Mesothelial cell of epicardium (in vitro differentiated cells): ENCODE results near the gene MLEC. TPM values are rescaled to one million over a fixed set of nuclear protein-coding genes. Genes with fewer than 3 reads are reported as not detected.

ENCODE experiments used
- DNase-seq, 2 experiments: peaks; one replicate each; pipeline ENCODE4 v3.0.0; 2021; ENCODE audit warnings: low spot score in 2 of 2; ENCODE audit not compliant: unreplicated experiment in 2 of 2
- H3K27ac Mint-ChIP-seq: 2 replicates; pipeline ENCODE4 v1.8.0; 2021; ENCODE audit warnings: mixed read lengths
- H3K27me3 Mint-ChIP-seq: 2 replicates; pipeline ENCODE4 v1.8.0; 2021; ENCODE audit warnings: low read depth, mixed read lengths
- H3K36me3 Mint-ChIP-seq: 2 replicates; pipeline ENCODE4 v1.8.0; 2021; ENCODE audit warnings: mixed read lengths
- H3K4me1 Mint-ChIP-seq: 2 replicates; pipeline ENCODE4 v1.8.0; 2021; ENCODE audit warnings: mixed read lengths
- H3K4me3 Mint-ChIP-seq: 2 replicates; pipeline ENCODE4 v1.8.0; 2021; ENCODE audit warnings: mild to moderate bottlenecking, moderate library complexity, mixed read lengths
- H3K9me3 Mint-ChIP-seq: 2 replicates; pipeline ENCODE4 v1.8.0; 2021; ENCODE audit warnings: mixed read lengths
- CTCF ChIP-seq: fragments of 200-600 bp; sonication (generic); IDR thresholded peaks from one replicate; pipeline ENCODE4 v1.5.0; 2021; ENCODE audit warnings: antibody characterized with exemption; ENCODE audit not compliant: unreplicated experiment
- total RNA-seq: library from RNA; stranded (reverse); gene quantifications from 3 replicates; pipeline ENCODE4 v1.2.1, GENCODE V29; 2021

The MLEC gene
- total RNA-seq, 1 donor from 2014 or later, result 174 TPM

- Mint-ChIP-seq H3K27ac (no peak overlapping the region), H3K4me1 (peaks cover 3% of the 10 kb centered on the region), H3K36me3 (peaks cover 52% of the 10 kb centered on the region), H3K9me3 (no peaks in the 10 kb centered on the region), H3K27me3 (no peaks in the 10 kb centered on the region), H3K4me3 (no peak overlapping the region)
- DNase-seq, result no peak
- no peak for TF ChIP-seq CTCF
These were observed 11.7 kb downstream of the MLEC start for GRCh38 chr12:120698665-120699064.

- no peak for DNase-seq
- H3K27me3 Mint-ChIP-seq, result no peaks in the 10 kb centered on the region
- peaks cover 46% of the 10 kb centered on the region for H3K36me3 Mint-ChIP-seq
- no peak overlapping the region for H3K27ac Mint-ChIP-seq
- TF ChIP-seq CTCF, result no peak
- no peak overlapping the region for H3K4me3 Mint-ChIP-seq
- H3K4me1 Mint-ChIP-seq, result no peaks in the 10 kb centered on the region
- H3K9me3 Mint-ChIP-seq, result no peaks in the 10 kb centered on the region
These were observed 12.6 kb downstream of the MLEC start for GRCh38 chr12:120699553-120699952.

- no peaks in the 10 kb centered on the region for H3K27me3 Mint-ChIP-seq
These were observed 13.9 kb downstream of the MLEC start for GRCh38 chr12:120700886-120701285.

GRCh38 chr12:120702637-120703036 lies 15.7 kb downstream of the MLEC start:
- peaks cover 23% of the 10 kb centered on the region for H3K36me3 Mint-ChIP-seq
- no peaks in the 10 kb centered on the region for H3K27me3 Mint-ChIP-seq
- no peaks in the 10 kb centered on the region for H3K4me1 Mint-ChIP-seq
- no peak for TF ChIP-seq CTCF
- no peak for DNase-seq
- no peak overlapping the region for H3K4me3 Mint-ChIP-seq
- no peak overlapping the region for H3K27ac Mint-ChIP-seq
- H3K9me3 Mint-ChIP-seq, result no peaks in the 10 kb centered on the region

More at GRCh38 chr12:120700886-120701285, 13.9 kb downstream of the MLEC start:
- Mint-ChIP-seq H3K9me3 (no peaks in the 10 kb centered on the region), H3K36me3 (peaks cover 34% of the 10 kb centered on the region), H3K4me1 (no peaks in the 10 kb centered on the region), H3K4me3 (no peak overlapping the region), H3K27ac (peak overlapping the region; percentile 26)
- DNase-seq, result no peak
- no peak for TF ChIP-seq CTCF

GRCh38 chr12:120703311-120703942 lies 16.5 kb downstream of the MLEC start:
- H3K27ac Mint-ChIP-seq, result no peak overlapping the region
- no peak for DNase-seq
- no peak for TF ChIP-seq CTCF
- H3K4me3 Mint-ChIP-seq, result no peak overlapping the region
- H3K27me3 Mint-ChIP-seq, result no peaks in the 10 kb centered on the region
- H3K9me3 Mint-ChIP-seq, result no peaks in the 10 kb centered on the region
- peaks cover 22% of the 10 kb centered on the region for H3K36me3 Mint-ChIP-seq
- no peaks in the 10 kb centered on the region for H3K4me1 Mint-ChIP-seq
